IMR-90 (cell line): ENCODE results near the gene SH3RF3. TPM values are rescaled to one million over a fixed set of nuclear protein-coding genes. Genes with fewer than 3 reads are reported as not detected.

Experiments
- ATAC-seq: fragments of 200-7000 bp; cut with Tn5 transposase; 2 replicates; pipeline ENCODE4 v1.9.1; 2020; ENCODE audit warnings: low read depth, mild to moderate bottlenecking, moderate library complexity
- BruUV-seq: library from RNA; stranded (reverse); fragments of 400-500 nt; replicated peaks from 2 replicates; lab custom pipeline; 2021; lab: Mats Ljungman, UMichigan
- CTCF ChIA-PET: fragments of 300-600 bp; formaldehyde crosslinking; extraction: SDS; loops from one replicate; lab custom pipeline; 2021; ENCODE audit warnings: antibody characterized with exemption; lab: Yijun Ruan, JAX
- POLR2A ChIA-PET: fragments of 300-600 bp; sonication (Branson Sonifier 250); formaldehyde crosslinking; loops from one replicate; lab custom pipeline; 2022; ENCODE audit warnings: antibody characterized with exemption; ENCODE audit not compliant: unreplicated experiment; lab: Charles Lee
- DNase-seq: peaks from one replicate; pipeline ENCODE4 v3.0.0; 2013
- H2AFZ ChIP-seq: replicated peaks from 2 replicates; pipeline ENCODE3; 2013; ENCODE audit warnings: low read length, mild to moderate bottlenecking; ENCODE audit not compliant: poor library complexity
- H2AK5ac ChIP-seq: 2 replicates; pipeline ENCODE4 v1.6.1; 2013; ENCODE audit warnings: low read depth, low read length, inconsistent platforms
- H2AK9ac ChIP-seq: replicated peaks from 2 replicates; pipeline ENCODE3; 2013; ENCODE audit warnings: mild to moderate bottlenecking, low read depth, low read length, moderate library complexity; ENCODE audit not compliant: poor library complexity
- H2BK120ac ChIP-seq: 2 replicates; pipeline ENCODE4 v1.6.1; 2013; ENCODE audit warnings: low read depth, low read length, inconsistent platforms
- H2BK15ac ChIP-seq: 3 replicates; pipeline ENCODE4 v1.6.1; 2013; ENCODE audit warnings: low read depth, low read length, inconsistent platforms
- H2BK20ac ChIP-seq: 2 replicates; pipeline ENCODE4 v1.6.1; 2013; ENCODE audit warnings: low read depth, mild to moderate bottlenecking, inconsistent platforms, low read length, moderate library complexity
- H2BK5ac ChIP-seq: 2 replicates; pipeline ENCODE4 v1.6.1; 2013; ENCODE audit warnings: mild to moderate bottlenecking, low read depth, low read length, inconsistent platforms; ENCODE audit not compliant: poor library complexity, severe bottlenecking
- H3K14ac ChIP-seq: replicated peaks from 2 replicates; pipeline ENCODE4 v1.6.1; 2013; ENCODE audit warnings: low read depth, low read length, inconsistent platforms
- H3K18ac ChIP-seq: 2 replicates; pipeline ENCODE4 v1.6.1; 2013; ENCODE audit warnings: low read depth, low read length, control low read depth
- H3K23ac ChIP-seq: 2 replicates; pipeline ENCODE4 v1.6.1; 2013; ENCODE audit warnings: low read depth, low read length, inconsistent platforms
- H3K27ac ChIP-seq: 2 replicates; pipeline ENCODE4 v1.5.1; 2013; ENCODE audit warnings: mild to moderate bottlenecking, control low read depth, low read length; ENCODE audit not compliant: insufficient read depth
- H3K27me3 ChIP-seq: 2 replicates; pipeline ENCODE4 v1.6.1; 2013; ENCODE audit warnings: low read length; ENCODE audit not compliant: control insufficient read depth, insufficient read depth
- H3K36me3 ChIP-seq: 2 replicates; pipeline ENCODE4 v1.6.1; 2013; ENCODE audit warnings: low read length, mixed read lengths; ENCODE audit not compliant: control insufficient read depth, insufficient read depth
- H3K4ac ChIP-seq: 2 replicates; pipeline ENCODE4 v1.6.1; 2013; ENCODE audit warnings: low read depth, low read length, inconsistent platforms
- H3K4me1 ChIP-seq: 2 replicates; pipeline ENCODE4 v1.6.1; 2013; ENCODE audit warnings: low read length, mixed read lengths; ENCODE audit not compliant: control insufficient read depth, insufficient read depth
- H3K4me2 ChIP-seq: 2 replicates; pipeline ENCODE4 v1.6.1; 2013; ENCODE audit warnings: low read depth, mild to moderate bottlenecking, control low read depth, low read length, moderate library complexity
- H3K4me3 ChIP-seq: 2 replicates; pipeline ENCODE4 v1.5.1; 2013; ENCODE audit warnings: low read depth, mild to moderate bottlenecking, control low read depth, low read length, moderate library complexity; ENCODE audit not compliant: insufficient read depth
- H3K56ac ChIP-seq: 2 replicates; pipeline ENCODE4 v1.6.1; 2013; ENCODE audit warnings: low read length, inconsistent platforms; ENCODE audit not compliant: insufficient read depth; ENCODE audit errors: extremely low read depth
- H3K79me1 ChIP-seq, 2 experiments: 2 replicates each; pipeline ENCODE4 v1.6.1; 2013; ENCODE audit warnings: low read length in 2 of 2, inconsistent platforms in 1 of 2, low read depth in 1 of 2
- H3K9ac ChIP-seq: 2 replicates; pipeline ENCODE4 v1.6.1; 2013; ENCODE audit warnings: low read depth, low read length, control low read depth
- H3K9me1 ChIP-seq: 2 replicates; pipeline ENCODE4 v1.6.1; 2013; ENCODE audit warnings: low read length, inconsistent platforms; ENCODE audit not compliant: insufficient read depth
- H3K9me3 ChIP-seq: 2 replicates; pipeline ENCODE4 v1.6.1; 2013; ENCODE audit warnings: low read length; ENCODE audit not compliant: control insufficient read depth, insufficient read depth
- H4K20me1 ChIP-seq: 2 replicates; pipeline ENCODE4 v1.6.1; 2013; ENCODE audit warnings: low read length, inconsistent platforms; ENCODE audit not compliant: insufficient read depth
- H4K5ac ChIP-seq: 2 replicates; pipeline ENCODE4 v1.6.1; 2013; ENCODE audit warnings: mild to moderate bottlenecking, low read depth, low read length, control low read depth
- H4K8ac ChIP-seq, 2 experiments: 2 replicates each; pipeline ENCODE4 v1.6.1; 2013; ENCODE audit warnings: low read depth in 2 of 2, low read length in 2 of 2, control low read depth in 1 of 2, inconsistent platforms in 1 of 2
- H4K91ac ChIP-seq: 2 replicates; pipeline ENCODE4 v1.6.1; 2013; ENCODE audit warnings: low read depth, low read length, inconsistent platforms; ENCODE audit not compliant: insufficient read depth
- MAZ ChIP-seq: IDR thresholded peaks from 2 replicates; pipeline ENCODE4 v1.6.1; 2012; ENCODE audit warnings: low read depth, mild to moderate bottlenecking, low read length, improper control_type of control experiment, moderate library complexity, borderline replicate concordance
- POLR2A ChIP-seq: IDR thresholded peaks from 2 replicates; pipeline ENCODE4 v1.6.1; 2012; ENCODE audit warnings: mild to moderate bottlenecking, low read depth, low read length
- WGBS, 2 experiments: methylation state at CpG; one replicate each; pipeline versions ENCODE4 v1.1.5 to v1.1.7; 2013; ENCODE audit warnings: missing lambda C conversion rate in 2 of 2; ENCODE audit not compliant: insufficient read length in 1 of 2; ENCODE audit errors: extremely low coverage in 2 of 2; 5-methylcytosine and 5-hydroxymethylcytosine counted together
- dilution Hi-C: fragments of 300-500 bp; cut with HindIII; formaldehyde crosslinking; loops from one replicate; pipeline ENCODE4 v1.14.3; 2018; ENCODE audit warnings: low sequenced_read_pairs; ENCODE audit not compliant: unreplicated experiment
- in situ Hi-C: fragments of 300-500 bp; cut with MboI; formaldehyde crosslinking; loops from 3 replicates; pipeline ENCODE4 v1.14.3; 2019; ENCODE audit warnings: low sequenced_read_pairs, inconsistent platforms, mixed read lengths
- intact Hi-C: fragments of 100-400 bp; cut with micrococcal nuclease; formaldehyde crosslinking; loops from 2 replicates; pipeline ENCODE4 v1.10.0; 2022
- polyA plus RNA-seq, 3 experiments: library from polyadenylated mRNA; depleted of rRNA; stranded (reverse); fragments of >200 nt; gene quantifications; 2 replicates each; pipeline ENCODE4 v1.2.3, GENCODE V29; 2012; ENCODE audit warnings: low replicate concordance in 1 of 3
- total RNA-seq: library from RNA; depleted of rRNA; stranded (reverse); fragments of >200 nt; gene quantifications from 2 replicates; pipeline ENCODE4 v1.2.3, GENCODE V29; 2012

SH3RF3 gene
- total and polyA plus RNA-seq, 2 of the 4 experiments (the other 2 are of a cell fraction): 3.4 to 5.3 TPM

GRCh38 chr2:109376115-109376514, 247.1 kb downstream of the SH3RF3 start:
- no TSS peak for BruUV-seq
- 58% methylated on average over 2 of the region's 7 CpGs; no CpG with 5 or more reads in 1 of the 2 experiments for WGBS, 2 experiments
- H2BK5ac ChIP-seq: peak overlapping the region; percentile 67
- peaks cover 52% of the 10 kb centered on the region for H3K9me1 ChIP-seq
- H3K9me3 ChIP-seq: no peaks in the 10 kb centered on the region
- H3K14ac ChIP-seq: no peak overlapping the region
- H3K27ac ChIP-seq: no peak overlapping the region
- H3K18ac ChIP-seq: no peak overlapping the region
- peaks cover 32% of the 10 kb centered on the region for H3K36me3 ChIP-seq
- H3K9ac ChIP-seq: no peak overlapping the region
- no peak overlapping the region for H4K5ac ChIP-seq
- DNase-seq: peak; percentile 67
- dilution Hi-C loops (no loop called here), in situ Hi-C loops (no loop called here), intact Hi-C loops (loop anchor here (5.0 kb wide), 1 partner anchor 249 kb away; the partner anchor contains the start of gene SH3RF3)
- H2AFZ ChIP-seq: peak overlapping the region; percentile 59
- CTCF ChIA-PET: no interaction called here
- TF ChIP-seq MAZ (no peak), POLR2A (no peak)
- no peaks in the 10 kb centered on the region for H3K27me3 ChIP-seq
- H3K23ac ChIP-seq: no peak overlapping the region
- H3K79me1 ChIP-seq: peaks cover 13 to 93% of the 10 kb centered on the region in 2 experiments; a peak in 3 of 4 replicates
- H4K20me1 ChIP-seq: peaks cover 76% of the 10 kb centered on the region
- peak overlapping the region; percentile 89 for H2AK9ac ChIP-seq
- H2BK20ac ChIP-seq: no peak overlapping the region
- no peak overlapping the region for H2BK120ac ChIP-seq
- POLR2A ChIA-PET: no interaction called here
- peak overlapping the region; percentile 69 for H2AK5ac ChIP-seq
- 0 out of 2 replicates have a peak overlapping the region, but pooled peaks have one; percentile 21 for H4K91ac ChIP-seq
- no peak overlapping the region for H3K4ac ChIP-seq
- no peak overlapping the region for H3K4me2 ChIP-seq
- H4K8ac ChIP-seq: no peak overlapping the region
- H2BK15ac ChIP-seq: no peak overlapping the region
- peak; percentile 47; the same call in 1 of the 2 replicates for ATAC-seq
- H3K4me1 ChIP-seq: peaks cover 8% of the 10 kb centered on the region
- no peak overlapping the region for H3K4me3 ChIP-seq
- no peak overlapping the region for H3K56ac ChIP-seq
